ENCODE measurements around the gene ACAP2. TPM values are rescaled to one million over a fixed set of nuclear protein-coding genes. Genes with fewer than 3 reads are reported as not detected.
A peak's percentile ranks its signal among the peaks of the same experiment; 100 is the strongest.

ACAP2 gene
- total RNA-seq, 1 experiment from 2014 or later, result 57.9 TPM

DNA sequence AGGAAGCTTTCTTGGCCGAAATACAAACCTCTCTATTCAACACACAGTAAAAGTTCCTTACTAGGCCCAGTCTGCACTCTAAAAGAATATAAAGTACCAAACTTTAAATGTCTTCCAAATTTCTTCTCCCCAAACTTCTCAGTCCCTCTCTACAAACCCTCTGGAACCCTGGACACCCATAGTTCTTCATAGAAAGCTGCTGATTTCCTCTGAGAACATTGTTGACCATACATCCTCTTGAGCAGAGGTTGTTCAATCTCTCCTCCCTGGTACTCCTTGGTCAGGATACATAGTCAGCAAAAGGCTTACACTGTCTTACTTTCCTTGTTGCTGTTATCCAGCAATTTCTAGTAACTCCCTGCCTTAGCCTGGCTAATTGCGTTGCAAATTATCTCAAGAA is 3.1 kb upstream of the ACAP2 start:
- POLR2A ChIA-PET, result no interaction called here
- ATAC-seq (no peak), DNase-seq (ENCODE audit: low read depth, low spot score) (no peak)
- Histone ChIP-seq H3K4me1 (ENCODE audit: control insufficient read depth, insufficient read depth, low read length) (peaks cover 13% of the 10 kb centered on the region), H3K27ac (ENCODE audit: low read length) (no peak overlapping the region), H3K4me3 (ENCODE audit: low read depth in 2 of 2, low read length in 2 of 2) (no peak overlapping the region), H3K27me3 (ENCODE audit: control insufficient read depth, insufficient read depth, low read length) (no peaks in the 10 kb centered on the region), H3K9me3 (ENCODE audit: control insufficient read depth, insufficient read depth, low read depth, low read length) (no peaks in the 10 kb centered on the region), H3K36me3 (ENCODE audit: control insufficient read depth, insufficient read depth, low read length) (no peaks in the 10 kb centered on the region)
- TF ChIP-seq, protein P1, sequence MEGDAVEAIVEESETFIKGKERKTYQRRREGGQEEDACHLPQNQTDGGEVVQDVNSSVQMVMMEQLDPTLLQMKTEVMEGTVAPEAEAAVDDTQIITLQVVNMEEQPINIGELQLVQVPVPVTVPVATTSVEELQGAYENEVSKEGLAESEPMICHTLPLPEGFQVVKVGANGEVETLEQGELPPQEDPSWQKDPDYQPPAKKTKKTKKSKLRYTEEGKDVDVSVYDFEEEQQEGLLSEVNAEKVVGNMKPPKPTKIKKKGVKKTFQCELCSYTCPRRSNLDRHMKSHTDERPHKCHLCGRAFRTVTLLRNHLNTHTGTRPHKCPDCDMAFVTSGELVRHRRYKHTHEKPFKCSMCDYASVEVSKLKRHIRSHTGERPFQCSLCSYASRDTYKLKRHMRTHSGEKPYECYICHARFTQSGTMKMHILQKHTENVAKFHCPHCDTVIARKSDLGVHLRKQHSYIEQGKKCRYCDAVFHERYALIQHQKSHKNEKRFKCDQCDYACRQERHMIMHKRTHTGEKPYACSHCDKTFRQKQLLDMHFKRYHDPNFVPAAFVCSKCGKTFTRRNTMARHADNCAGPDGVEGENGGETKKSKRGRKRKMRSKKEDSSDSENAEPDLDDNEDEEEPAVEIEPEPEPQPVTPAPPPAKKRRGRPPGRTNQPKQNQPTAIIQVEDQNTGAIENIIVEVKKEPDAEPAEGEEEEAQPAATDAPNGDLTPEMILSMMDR (IDR thresholded peaks at IDR 0.05), result no peak
- TF ChIP-seq, protein P2, sequence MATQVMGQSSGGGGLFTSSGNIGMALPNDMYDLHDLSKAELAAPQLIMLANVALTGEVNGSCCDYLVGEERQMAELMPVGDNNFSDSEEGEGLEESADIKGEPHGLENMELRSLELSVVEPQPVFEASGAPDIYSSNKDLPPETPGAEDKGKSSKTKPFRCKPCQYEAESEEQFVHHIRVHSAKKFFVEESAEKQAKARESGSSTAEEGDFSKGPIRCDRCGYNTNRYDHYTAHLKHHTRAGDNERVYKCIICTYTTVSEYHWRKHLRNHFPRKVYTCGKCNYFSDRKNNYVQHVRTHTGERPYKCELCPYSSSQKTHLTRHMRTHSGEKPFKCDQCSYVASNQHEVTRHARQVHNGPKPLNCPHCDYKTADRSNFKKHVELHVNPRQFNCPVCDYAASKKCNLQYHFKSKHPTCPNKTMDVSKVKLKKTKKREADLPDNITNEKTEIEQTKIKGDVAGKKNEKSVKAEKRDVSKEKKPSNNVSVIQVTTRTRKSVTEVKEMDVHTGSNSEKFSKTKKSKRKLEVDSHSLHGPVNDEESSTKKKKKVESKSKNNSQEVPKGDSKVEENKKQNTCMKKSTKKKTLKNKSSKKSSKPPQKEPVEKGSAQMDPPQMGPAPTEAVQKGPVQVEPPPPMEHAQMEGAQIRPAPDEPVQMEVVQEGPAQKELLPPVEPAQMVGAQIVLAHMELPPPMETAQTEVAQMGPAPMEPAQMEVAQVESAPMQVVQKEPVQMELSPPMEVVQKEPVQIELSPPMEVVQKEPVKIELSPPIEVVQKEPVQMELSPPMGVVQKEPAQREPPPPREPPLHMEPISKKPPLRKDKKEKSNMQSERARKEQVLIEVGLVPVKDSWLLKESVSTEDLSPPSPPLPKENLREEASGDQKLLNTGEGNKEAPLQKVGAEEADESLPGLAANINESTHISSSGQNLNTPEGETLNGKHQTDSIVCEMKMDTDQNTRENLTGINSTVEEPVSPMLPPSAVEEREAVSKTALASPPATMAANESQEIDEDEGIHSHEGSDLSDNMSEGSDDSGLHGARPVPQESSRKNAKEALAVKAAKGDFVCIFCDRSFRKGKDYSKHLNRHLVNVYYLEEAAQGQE (IDR thresholded peaks at IDR 0.05; ENCODE audit: insufficient read depth in 1 of 2, low read depth in 2 of 2, low read length in 1 of 2), result no peak
- TF ChIP-seq POLR2AphosphoS5 (IDR thresholded peaks at IDR 0.05; ENCODE audit: low read depth, low read length) (no peak), TCF7L2 (IDR thresholded peaks at IDR 0.05; ENCODE audit: low read depth, low read length) (no peak), SIN3A (IDR thresholded peaks at IDR 0.05; ENCODE audit: borderline replicate concordance, insufficient read depth, low read depth, low read length) (no peak)
- CTCF ChIA-PET, result no interaction called here
- no TSS peak for BruUV-seq (replicated peaks)
- in situ Hi-C loops (cut with HindIII; ENCODE audit: low pct_unique_long_range_greater_than_20kb, low sequenced_read_pairs), result no loop called here
- intact Hi-C loops (cut with micrococcal nuclease; ENCODE audit: unreplicated experiment), result no loop called here

DNA sequence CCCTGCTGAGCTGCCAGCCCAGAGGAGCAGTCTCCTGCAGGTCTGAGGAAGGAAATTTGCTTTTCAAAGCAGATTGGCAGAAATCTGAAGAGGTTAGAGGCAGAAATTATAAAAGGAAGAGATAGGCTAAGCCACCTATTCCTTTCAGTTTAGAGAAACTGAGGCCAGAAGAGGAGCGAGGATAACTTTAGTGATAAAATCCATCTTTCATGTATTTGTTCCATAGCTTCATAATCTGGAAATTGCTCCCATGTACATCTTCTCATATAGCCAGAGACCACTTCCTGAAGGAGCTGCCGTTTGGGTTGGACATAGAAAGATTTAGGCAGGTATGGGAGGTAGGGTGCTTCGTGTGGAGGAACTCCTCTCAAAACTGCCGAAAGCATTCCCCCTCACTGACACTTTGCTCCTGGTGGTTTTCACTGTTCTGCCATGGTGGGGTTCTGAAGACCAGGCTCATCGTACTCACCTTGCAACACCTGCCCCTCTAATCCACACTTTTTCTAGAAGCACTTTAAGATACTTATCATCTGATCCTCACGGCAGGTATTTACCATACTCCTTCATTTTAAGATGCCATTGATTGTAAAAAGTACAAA is 670 bp upstream of the ACAP2 start:
- no TSS peak for BruUV-seq (replicated peaks)
- in situ Hi-C loops (cut with HindIII; ENCODE audit: low pct_unique_long_range_greater_than_20kb, low sequenced_read_pairs), result no loop called here
- intact Hi-C loops (cut with micrococcal nuclease; ENCODE audit: unreplicated experiment), result no loop called here
- Histone ChIP-seq H3K27me3 (ENCODE audit: control insufficient read depth, insufficient read depth, low read length) (no peaks in the 10 kb centered on the region), H3K4me1 (ENCODE audit: control insufficient read depth, insufficient read depth, low read length) (peaks cover 23% of the 10 kb centered on the region), H3K27ac (ENCODE audit: low read length) (peak overlapping the region; percentile 96), H3K4me3 (ENCODE audit: low read depth in 2 of 2, low read length in 2 of 2) (peak overlapping the region; percentile 44 to 70), H3K36me3 (ENCODE audit: control insufficient read depth, insufficient read depth, low read length) (no peaks in the 10 kb centered on the region), H3K9me3 (ENCODE audit: control insufficient read depth, insufficient read depth, low read depth, low read length) (no peaks in the 10 kb centered on the region)
- no peak for ATAC-seq
- POLR2A ChIA-PET, result interaction anchor here (0.6 kb wide), 1 partner anchor 98 kb away, joined by 9 read pairs; no protein-coding TSS in a partner anchor
- TF ChIP-seq, protein P1 (IDR thresholded peaks at IDR 0.05), result no peak
- TF ChIP-seq TCF7L2 (IDR thresholded peaks at IDR 0.05; ENCODE audit: low read depth, low read length), result no peak
- TF ChIP-seq SIN3A (IDR thresholded peaks at IDR 0.05; ENCODE audit: borderline replicate concordance, insufficient read depth, low read depth, low read length), result no peak
- no peak; the same call in 1 of the 2 replicates for TF ChIP-seq POLR2AphosphoS5 (IDR thresholded peaks at IDR 0.05; ENCODE audit: low read depth, low read length)
- TF ChIP-seq, protein P2 (IDR thresholded peaks at IDR 0.05; ENCODE audit: insufficient read depth in 1 of 2, low read depth in 2 of 2, low read length in 1 of 2), result no peak
- CTCF ChIA-PET, result interaction anchor here (1.0 kb wide), 1 partner anchor 172 kb away, joined by 3 read pairs; the partner anchor contains the start of gene XXYLT1
- DNase-seq (ENCODE audit: low read depth, low spot score), result no peak
